GM21576 (cell line): Measurements from ENCODE around the gene BNIP3.
A peak's percentile ranks its signal among the peaks of the same experiment; 100 is the strongest.
"Not testable (repeated sequence)": the region's sequence is repeated elsewhere in the genome, so short reads cannot be mapped to it uniquely, and the experiment has no call there.

Experiments used
- ATAC-seq: cut with Tn5 transposase; IDR thresholded peaks from one replicate; pipeline ENCODE4 v1.9.1; 2021; ENCODE audit warnings: mild to moderate bottlenecking, moderate library complexity; ENCODE audit not compliant: unreplicated experiment

The BNIP3 gene

DNA sequence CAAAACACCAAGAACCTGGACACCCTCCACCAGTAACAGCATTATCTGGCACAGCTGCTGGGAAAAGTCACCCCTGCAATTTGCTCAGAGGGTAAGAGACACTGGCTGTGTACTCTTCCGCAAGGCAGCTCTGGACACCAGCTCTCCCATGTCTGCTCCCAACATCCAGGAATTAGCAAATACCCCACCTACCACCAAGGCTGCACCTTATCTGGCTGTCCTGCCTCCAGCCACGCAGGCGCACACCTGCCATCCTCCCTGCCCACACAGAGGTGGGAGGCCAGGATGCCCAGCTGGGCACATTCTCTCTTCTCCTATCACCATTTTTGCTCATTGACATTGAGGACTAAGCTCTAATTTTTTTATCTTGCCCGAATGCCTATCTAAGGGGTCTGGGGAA, 20.3 kb upstream of the BNIP3 start:
- ATAC-seq = no peak

DNA sequence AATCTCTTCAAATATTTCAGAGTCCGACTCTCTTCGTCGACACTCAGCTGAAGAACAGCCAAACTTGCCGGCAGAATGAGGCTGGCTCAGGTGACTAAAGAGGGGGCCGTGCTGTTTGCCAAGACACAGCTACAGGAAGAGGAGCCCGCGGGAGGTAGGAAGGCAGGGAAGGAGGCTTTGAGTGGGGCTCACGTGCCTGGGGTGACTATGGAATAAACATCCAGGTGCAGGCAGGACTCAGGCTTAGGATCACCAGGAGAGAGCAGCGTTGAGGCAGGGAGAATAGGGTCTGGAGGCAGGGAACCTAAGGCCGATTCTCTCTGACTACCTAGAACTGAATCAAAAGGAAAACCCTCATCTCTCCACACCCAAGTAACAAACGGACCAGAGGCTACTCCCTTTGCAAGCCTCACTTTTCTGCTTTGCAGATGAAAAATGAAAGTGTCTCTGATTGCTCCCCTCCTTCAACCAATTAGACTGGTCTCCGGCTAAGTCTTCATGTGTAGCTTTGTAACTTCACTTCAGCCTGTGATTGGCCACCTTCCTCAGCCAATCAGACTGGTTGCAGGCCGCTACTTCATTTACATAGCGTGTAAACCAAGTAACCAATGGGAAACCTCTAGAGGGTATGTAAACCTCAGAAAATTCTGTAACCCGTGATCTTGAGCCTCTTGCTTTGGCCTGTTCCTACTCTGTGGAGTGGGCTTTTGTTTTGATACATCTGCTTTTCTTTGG, 19.7 kb upstream of the BNIP3 start:
- no peak for ATAC-seq

DNA sequence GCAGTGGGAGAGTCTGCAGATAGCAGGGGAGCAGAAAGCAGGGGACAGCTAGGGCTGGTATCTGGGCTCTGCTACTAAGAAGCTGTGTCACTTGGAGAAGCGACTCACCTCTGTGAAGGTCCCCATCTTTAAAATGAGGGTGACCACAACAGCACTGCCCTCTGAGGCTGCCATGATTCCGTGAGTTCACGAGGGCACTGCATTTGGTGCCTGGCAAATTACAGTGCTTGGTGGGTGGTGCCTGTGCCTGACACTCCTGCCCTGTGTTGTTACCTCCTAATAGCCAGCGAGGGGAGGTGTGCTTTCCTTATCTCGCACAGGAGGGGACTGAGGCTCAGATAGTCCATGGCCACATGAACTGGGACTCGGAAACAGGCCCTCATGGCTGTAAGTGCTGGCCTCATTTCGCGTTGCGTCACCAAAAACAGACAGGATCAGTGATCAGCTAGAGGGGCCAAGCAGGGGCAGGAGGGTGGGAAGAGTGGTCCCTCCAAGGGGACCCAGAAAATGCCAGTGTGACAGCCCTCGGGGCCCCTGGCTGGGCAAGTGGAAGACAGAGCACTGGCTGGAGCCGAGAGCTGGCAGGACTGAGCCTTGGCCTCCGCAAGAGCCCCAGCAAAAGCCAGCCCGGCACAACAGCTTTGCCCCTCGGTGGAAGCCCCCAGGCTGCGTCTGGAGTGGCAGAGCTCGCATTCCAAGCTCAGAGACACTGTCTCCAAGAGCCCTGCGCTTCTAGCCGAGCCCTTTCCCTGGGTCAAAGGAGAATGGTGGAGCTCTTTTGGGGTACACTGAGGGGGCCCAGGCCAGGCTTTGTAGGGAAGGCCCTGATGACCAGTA, 17.3 kb upstream of the BNIP3 start:
- ATAC-seq = no peak

DNA sequence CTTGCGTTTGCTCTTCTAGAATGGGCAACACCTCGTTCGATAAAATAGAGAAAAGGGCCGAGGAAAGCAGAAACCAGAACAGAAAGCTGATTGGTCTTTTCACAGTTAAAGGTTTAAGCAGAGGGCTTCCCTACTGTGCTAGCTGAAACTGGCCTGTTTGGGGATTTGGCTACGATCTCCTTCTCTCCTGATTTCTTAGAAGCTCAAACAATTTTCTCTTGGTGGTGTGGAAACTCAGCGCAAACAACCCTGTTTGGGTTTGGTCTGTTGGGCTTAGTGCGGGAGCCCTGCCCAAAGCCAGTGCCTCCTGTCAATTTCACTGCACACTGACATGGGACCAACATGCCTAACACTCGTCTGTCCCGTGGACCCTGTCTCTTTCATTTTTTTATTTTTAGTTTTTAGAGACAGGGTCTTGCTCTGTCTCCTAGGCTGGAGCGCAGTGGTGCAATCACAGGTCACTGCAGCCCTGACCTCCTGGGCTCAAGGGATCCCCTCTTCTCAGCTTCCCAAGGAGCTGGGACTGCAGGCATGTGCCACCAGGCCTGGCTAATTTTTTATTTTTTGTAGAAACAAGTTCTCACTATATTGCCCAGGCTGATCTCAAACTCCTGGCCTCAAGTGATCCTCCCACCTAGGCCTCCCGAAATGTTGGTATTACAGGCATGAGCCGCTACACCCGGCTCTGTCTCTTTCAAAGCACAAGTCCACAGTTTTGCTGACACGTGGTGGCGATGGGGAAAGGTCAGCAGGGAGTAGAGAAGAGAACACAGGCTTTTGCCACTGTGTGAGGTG, 16.5 kb upstream of the BNIP3 start:
- ATAC-seq = no peak

DNA sequence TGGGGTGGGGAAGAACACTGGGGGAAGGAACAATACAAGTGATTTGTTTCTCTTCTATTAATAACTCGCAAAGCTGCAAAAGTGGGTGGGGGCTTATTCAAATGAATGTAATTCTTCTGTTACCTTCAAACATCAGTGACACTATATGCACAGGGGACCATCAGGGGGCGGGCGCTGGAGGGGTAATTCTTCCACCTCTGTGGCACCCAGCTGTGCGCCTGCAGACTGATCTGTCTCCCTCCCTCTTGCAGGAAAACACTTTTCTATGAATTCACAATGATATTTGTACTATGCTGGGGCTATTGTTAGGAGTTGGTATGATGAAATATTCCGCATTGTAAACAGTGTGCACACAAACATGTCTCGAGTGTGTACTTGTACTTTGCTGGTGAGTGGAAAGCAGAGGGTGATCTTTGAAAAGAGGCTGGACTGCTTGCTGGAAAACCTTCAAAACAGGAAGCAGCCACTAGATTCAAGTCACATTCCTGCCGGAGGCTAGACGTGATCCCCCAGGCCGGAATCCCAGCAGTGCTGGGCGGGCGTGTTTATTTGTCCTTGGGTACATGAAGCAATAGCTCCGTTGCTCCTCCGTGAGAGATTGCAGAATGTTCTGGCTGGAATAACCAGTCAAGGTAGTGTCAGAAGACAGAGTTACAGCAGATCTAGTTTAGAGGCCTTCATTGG, 15.8 kb upstream of the BNIP3 start:
- ATAC-seq = no peak

DNA sequence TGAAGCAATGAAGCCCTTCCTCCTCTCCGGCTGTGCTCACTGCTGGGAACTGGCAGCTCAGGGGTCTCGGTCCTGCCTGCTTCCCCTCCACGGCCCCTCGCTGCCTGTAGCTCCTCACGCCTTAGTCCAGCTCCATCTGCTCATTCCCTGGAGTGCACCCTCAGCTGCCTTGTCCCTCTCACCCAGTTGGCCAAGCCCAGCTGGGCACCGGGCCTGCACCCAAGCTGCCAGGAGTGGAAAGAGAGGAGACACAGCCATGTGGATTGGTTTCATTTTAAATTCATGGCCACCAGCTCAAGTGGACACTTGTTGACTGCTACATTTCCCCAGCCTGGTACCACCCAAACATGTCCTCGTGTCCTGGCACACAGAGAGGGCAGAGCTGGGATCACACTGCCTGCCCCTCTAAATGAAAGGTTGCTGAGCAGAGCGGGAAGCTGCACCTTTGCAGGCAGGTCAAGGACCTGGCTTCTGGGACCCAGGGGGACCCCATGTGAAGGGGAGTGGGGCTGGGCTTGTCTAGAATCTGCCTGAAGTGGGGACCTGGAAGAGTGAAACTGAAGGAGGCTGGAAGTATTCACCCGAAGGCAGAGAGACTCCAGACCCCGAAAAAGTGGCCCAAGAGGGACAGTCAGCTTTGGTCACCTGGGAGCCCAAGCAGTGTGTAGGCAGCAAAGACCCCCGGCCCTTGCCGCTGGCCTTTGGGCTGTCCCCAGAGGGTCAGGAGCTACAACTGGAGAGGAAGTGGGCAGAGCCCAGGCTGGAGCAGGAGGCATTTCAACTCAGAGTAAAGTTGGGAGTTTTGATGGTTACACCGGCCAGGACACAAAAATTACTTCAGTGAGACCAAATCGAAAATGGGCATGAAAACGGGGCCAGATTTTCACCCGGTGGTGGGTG, 15.0 kb upstream of the BNIP3 start:
- ATAC-seq = no peak

DNA sequence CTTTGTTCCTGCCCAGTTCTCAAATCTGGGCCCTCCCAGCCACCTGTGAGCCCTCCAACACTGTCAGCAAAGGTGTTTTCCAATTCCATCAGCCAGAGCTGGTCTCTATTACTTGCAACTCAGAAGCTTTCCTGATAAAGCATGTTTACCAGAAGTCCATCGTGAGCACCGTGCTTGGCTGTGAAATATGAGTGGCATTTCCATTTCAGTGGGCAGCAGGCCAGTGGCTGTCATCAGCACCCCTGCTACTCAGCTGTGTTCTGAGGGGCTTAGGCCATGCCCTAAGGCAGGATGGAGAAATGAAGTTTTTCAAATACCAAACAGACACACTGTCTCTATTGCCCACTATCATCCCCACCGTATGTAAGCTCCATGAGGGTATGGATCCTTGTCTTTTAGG, 12.7 kb upstream of the BNIP3 start:
- no peak for ATAC-seq

DNA sequence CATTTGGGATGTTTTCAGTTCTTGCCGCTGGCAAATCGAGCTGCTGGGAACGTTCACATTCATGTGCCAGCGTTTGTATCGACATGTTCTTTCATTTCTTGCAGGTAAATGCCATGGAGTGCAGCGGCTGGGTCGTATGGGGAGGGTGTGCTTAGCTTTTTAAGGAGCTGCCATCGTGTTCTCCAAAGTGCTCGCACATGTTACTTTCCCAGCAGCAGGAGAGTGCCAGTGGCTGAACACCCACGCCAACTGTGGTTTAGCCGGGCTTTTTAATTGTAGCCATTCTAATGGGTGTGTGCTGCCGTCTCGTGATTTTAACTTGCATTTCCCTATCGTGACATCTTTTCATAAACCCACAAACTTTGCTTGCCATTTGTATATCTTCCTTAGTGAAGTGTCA, 11.6 kb upstream of the BNIP3 start:
- ATAC-seq = no peak

DNA sequence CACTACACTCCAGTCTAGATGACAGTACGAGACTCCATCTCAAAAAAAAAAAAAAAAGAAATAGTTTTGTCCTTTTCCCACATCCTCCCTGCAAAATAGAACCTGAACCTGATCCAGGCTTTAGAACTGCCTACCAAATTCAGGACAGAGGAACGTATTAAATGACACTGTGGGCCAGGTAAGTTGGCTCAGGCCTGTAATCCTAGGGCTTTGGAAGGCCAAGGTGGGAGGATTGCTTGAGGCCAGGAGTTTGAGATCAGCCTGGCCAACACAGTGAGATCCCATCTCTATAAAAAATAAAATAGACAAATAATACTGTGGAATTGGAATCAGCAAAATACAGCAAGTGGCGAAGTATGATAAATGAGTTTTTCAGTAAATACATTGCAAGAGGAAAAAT, 10.0 kb upstream of the BNIP3 start:
- ATAC-seq = no peak

DNA sequence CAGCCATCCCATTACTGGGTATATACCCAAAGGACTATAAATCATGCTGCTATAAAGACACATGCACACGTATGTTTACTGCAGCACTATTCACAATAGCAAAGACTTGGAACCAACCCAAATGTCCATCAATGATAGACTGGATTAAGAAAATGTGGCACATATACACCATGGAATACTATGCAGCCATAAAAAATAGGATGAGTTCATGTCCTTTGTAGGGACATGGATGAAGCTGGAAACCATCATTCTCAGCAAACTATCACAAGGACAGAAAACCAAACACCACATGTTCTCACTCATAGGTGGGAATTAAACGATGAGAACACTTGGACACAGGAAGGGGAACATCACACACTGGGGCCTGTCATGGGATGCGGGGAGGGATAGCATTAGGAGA, 6.1 kb upstream of the BNIP3 start:
- not testable (repeated sequence) for ATAC-seq

DNA sequence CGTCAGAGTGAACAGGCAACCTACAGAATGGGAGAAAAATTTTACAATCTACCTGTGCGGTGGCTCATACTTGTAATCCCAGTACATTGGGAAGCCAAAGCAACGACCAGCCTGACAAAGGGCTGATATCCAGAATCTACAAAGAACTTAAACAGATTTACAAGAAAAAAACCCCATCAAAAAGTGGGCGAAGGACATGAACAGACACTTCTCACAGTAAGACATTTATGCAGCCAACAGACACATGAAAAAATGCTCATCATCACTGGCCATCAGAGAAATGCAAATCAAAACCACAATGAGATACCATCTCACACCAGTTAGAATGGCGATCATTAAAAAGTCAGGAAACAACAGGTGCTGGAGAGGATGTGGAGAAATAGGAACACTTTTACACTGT, 5.6 kb upstream of the BNIP3 start:
- not testable (repeated sequence) for ATAC-seq

DNA sequence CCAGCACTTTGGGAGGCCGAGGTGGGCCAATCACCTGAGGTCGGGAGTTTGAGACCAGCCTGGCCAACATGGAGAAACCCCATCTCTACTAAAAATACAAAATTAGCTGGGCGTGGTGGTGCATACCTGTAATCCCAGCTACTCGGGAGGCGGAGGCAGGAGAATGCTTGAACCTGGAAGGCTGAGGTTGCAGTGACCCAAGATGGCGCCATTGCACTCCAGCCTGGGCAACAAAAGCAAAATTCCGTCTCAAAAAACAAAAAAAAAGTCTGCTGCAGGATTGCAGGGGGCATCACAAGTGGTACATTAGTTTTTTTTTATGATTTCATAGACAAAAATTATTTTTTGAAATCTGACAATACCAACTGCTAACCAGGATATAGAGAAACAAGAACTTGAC, 5.1 kb upstream of the BNIP3 start:
- ATAC-seq = not testable (repeated sequence)

DNA sequence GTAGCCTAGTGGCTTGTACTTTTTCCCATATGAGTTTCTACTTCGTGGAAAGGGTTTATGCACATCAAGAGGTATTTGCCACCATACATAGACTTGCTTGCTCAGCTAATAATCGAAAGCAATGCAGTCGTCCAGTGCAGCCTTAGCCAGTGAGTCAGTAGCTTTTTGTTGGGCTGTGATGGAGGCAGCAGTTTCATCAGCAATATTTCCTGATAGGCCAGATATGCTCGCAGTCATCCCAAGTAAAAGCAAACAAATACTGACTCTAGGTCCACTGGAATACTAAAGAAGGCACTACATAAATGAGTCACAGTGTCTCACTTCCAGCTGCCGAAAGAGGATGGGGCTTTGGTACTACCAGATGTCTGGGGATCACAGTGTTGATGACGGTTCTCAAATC, 2.1 kb upstream of the BNIP3 start:
- no peak for ATAC-seq

DNA sequence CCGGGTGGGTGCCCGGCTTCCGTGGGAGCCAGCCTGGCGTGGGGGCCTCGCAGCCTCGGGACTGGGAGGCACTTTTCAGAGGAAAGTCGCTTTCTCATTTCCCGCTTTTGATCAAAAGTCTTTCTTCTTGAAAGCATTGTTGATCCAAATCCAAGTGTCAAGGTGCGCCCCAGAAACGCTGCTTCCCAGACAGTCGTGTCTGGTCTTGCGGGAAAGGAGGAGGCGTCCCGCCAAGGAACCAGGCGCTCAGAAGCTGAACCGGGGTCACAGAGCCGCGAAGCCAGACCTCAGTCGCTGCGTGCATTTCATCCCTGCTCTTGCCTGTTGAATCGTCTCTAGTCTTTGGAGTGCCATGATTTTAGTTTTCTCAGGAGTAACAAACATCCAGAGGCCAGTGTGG, 1.1 kb upstream of the BNIP3 start:
- ATAC-seq = no peak

DNA sequence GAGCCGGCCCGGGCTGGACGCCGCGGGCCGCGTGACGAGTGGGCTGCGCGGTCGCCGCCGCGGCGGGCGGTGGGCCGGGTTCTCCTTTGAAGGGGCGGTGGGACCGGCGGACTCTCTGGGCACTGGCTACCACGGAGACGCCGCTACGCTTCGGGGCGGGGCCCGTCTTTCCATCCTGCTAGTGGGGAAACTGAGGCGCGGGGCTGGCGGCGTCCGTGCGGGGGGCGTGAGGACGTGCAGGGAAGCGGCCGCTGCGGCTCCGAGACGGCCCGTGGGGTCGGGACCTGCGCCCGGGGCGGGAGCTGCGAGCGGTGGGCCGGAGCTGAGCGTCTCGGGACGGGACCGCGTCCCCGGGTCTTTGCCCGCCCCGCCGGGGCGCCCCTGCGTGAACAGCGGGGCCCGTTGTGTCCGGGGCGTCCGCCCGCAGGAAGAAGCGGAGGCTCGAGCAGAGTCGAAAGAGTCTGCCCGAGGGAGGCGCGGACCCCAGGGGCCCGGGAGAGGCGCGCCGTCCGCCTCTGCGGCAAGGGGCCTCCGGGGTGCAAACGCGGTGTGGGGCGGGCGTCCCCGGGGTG, 548 bp upstream of the BNIP3 start:
- peak; percentile 27 for ATAC-seq

DNA sequence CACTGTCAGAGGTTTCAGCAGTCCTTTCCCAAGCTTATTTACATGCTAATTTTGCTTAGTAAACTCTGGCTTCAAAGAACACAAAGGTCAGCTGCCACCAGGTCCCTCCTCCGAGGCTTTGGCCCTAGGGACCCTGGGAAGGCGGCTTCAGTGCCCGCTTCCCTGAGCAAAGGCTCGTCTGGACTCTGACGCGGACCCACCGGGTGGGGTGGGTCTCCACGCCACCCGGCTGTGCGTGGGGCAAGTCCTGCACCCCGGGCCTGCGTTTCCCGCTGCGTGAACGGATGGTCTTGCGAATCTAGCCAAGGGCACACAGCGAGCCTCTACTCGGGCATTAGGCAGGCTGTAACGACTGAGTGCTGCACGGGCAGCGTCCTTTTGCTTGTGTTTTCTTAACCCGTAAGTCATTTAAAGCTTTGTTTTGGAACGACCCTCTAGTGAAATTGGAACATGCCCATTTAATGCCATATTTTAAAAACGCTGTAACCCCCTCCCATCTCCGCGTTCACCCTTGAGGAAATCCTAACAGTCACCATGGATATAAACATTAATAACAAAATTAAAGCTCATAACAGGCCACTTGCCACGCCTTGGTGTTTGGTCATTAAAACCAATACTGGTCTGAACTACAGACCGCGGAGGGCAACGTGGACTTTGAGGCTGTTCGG, 828 bp downstream of the BNIP3 start:
- no peak for ATAC-seq

DNA sequence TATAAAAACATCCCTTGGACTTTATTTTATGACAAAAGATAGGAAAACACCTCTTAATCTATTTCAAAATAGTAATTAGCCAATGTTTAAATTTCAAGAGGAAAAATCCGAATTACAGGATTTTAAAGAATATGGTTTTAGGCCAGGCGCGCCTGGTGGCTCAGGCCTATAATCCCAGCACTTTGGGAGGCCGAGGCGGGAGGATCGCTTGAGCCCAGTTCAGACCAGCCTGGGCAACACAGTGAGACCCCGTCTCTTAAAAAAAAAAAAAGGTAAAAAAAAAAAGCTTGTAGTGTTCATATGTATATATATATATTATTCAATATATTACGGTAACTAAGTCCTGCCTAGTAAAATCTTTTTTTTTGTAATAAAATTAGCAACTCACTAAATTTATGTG, 1.4 kb downstream of the BNIP3 start:
- no peak for ATAC-seq

DNA sequence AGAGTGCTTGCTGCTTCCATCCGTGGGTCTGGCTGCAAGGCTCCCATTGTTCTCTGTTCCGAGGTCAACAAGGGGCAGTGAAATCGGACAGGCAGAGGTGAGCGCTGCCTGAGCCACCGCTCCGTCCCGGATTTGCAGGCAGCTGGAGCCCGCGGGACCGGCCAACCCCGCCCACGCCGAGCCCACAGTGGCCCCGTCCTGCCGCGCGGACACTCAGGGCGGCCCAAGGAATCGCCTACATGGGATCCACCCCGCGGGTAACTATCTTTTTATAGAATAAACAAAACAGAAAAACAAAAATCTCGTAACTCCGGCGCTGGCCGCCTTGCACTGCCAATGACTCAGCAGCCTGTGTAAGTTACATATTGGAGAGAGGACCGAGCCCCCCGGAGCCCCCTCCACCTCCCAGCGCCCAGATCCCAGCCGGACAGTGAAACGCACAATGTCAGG, 1.9 kb downstream of the BNIP3 start:
- ATAC-seq = no peak

DNA sequence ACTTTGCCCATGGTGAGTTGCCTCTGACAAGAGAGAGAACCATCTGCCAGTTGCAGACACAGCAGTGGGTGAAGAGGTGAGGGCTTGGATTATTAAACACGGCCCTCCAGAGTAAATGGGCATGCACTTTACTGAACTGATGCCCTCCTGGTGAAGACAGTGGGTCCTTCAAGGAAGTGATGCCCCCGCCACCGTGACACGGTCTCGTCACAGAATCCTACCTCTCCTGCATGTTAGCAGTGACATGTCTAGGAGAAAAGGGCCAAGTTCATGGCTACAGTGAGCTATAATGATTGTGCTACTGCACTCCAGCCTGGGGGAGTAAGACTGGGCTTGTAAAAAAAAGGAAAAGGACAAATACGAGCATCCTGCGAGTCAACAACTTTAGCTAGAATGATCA, 2.4 kb downstream of the BNIP3 start:
- ATAC-seq = no peak
